ENCODE results near the gene VTI1A. TPM values are rescaled to one million over a fixed set of nuclear protein-coding genes. Genes with fewer than 3 reads are reported as not detected.

VTI1A gene
- total RNA-seq, 1 donor from 2014 or later, result 39.4 TPM

DNA sequence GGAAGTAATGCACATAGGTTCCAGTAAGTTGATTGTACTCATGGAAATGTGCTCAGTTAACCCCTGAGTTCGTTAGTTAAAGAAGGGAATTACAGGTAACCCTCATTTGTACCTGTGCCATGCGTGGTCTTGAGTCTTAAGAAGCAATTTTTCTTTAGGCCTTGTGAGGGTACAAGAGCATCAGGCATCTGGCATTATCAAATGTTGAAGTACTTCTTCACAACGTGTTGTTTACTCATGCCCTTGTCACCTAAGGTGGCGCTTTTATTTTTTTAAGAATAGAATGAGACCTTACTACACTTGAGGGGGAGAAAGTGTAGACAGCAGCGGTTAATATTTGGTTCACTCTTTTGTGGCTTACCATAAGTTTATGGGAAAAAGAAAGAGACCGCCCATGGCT is 167.1 kb downstream of the VTI1A start:
- H3K9me3 Mint-ChIP-seq (ENCODE audit: low read depth), result peaks cover 10% of the 10 kb centered on the region
- H3K4me3 Mint-ChIP-seq (ENCODE audit: low read depth), result no peak overlapping the region
- H3K36me3 Mint-ChIP-seq (ENCODE audit: insufficient read depth), result peaks cover 6% of the 10 kb centered on the region
- DNase-seq (ENCODE audit: low spot score, unreplicated experiment), result no peak
- H3K27ac Mint-ChIP-seq, result no peak overlapping the region
- H3K4me1 Mint-ChIP-seq (ENCODE audit: low read depth), result peaks cover 2% of the 10 kb centered on the region
- TF ChIP-seq, protein P1, sequence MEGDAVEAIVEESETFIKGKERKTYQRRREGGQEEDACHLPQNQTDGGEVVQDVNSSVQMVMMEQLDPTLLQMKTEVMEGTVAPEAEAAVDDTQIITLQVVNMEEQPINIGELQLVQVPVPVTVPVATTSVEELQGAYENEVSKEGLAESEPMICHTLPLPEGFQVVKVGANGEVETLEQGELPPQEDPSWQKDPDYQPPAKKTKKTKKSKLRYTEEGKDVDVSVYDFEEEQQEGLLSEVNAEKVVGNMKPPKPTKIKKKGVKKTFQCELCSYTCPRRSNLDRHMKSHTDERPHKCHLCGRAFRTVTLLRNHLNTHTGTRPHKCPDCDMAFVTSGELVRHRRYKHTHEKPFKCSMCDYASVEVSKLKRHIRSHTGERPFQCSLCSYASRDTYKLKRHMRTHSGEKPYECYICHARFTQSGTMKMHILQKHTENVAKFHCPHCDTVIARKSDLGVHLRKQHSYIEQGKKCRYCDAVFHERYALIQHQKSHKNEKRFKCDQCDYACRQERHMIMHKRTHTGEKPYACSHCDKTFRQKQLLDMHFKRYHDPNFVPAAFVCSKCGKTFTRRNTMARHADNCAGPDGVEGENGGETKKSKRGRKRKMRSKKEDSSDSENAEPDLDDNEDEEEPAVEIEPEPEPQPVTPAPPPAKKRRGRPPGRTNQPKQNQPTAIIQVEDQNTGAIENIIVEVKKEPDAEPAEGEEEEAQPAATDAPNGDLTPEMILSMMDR (IDR thresholded peaks at IDR 0.05; ENCODE audit: unreplicated experiment), result no peak
- no peaks in the 10 kb centered on the region for H3K27me3 Mint-ChIP-seq

DNA sequence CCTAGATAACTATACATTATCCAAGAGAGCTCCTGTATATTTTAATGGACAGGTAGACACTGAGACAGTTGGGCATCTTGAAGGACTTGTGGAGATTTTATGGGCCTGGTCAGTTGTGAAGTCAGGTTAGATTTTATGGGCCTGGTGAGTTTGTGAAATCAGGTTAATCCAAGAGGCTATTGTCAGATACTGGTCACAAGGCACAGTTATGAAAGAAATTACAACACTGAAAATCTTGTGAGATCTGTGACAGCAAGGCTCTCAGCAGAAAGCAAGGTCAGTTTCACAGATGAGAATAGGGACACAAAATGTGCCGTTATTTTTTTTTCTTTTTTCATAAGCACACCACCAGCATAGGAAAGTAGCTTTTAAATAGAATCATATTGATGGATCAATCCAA is 167.6 kb downstream of the VTI1A start:
- peaks cover 2% of the 10 kb centered on the region for H3K4me1 Mint-ChIP-seq (ENCODE audit: low read depth)
- H3K36me3 Mint-ChIP-seq (ENCODE audit: insufficient read depth), result peaks cover 6% of the 10 kb centered on the region
- H3K27ac Mint-ChIP-seq, result no peak overlapping the region
- no peaks in the 10 kb centered on the region for H3K27me3 Mint-ChIP-seq
- no peak overlapping the region for H3K4me3 Mint-ChIP-seq (ENCODE audit: low read depth)
- no peak for DNase-seq (ENCODE audit: low spot score, unreplicated experiment)
- H3K9me3 Mint-ChIP-seq (ENCODE audit: low read depth), result peaks cover 10% of the 10 kb centered on the region
- TF ChIP-seq, protein P1 (IDR thresholded peaks at IDR 0.05; ENCODE audit: unreplicated experiment), result no peak

DNA sequence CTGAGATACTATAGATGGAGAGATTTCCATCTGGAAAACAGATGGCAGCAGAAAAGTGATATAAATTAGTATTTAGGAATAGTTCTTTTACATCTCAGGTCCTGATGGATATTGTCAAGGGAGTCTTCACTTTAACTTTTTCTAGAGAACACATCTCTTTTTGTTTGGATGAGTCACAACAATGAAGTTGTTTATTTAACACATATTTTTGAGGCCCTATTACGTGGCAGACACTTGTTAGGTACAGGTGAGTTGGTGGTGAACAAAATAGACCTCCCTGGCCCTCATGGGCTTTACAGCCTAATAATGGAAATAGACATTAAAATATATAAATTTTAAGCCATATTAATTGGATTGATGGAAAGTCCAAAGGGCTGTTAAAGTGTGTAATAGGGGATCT is 168.3 kb downstream of the VTI1A start:
- Mint-ChIP-seq H3K27ac (no peak overlapping the region), H3K27me3 (no peaks in the 10 kb centered on the region)
- TF ChIP-seq, protein P1 (IDR thresholded peaks at IDR 0.05; ENCODE audit: unreplicated experiment), result no peak

DNA sequence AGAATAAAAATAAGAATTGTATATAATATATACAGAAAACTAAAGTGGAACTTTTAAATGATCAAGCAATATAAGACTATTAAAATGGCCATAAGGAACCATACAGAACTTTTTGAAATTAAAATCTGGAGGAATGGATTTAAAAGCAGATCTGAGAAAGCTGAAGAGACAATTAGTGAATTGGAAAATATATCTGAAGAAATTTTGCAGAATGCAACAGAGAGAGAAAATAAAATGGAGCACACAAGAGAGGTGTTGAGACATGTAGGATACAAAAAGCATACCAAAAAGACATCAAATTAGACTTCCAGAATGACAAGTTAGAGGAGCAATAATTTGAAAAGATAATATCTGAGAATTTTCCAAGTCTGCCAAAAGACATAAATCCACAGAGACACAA is 169.6 kb downstream of the VTI1A start:
- TF ChIP-seq, protein P1 (IDR thresholded peaks at IDR 0.05; ENCODE audit: unreplicated experiment), result no peak
- H3K27ac Mint-ChIP-seq, result no peak overlapping the region
- H3K4me1 Mint-ChIP-seq (ENCODE audit: low read depth), result no peaks in the 10 kb centered on the region
- H3K36me3 Mint-ChIP-seq (ENCODE audit: insufficient read depth), result peaks cover 7% of the 10 kb centered on the region
- peaks cover 6% of the 10 kb centered on the region for H3K9me3 Mint-ChIP-seq (ENCODE audit: low read depth)
- H3K4me3 Mint-ChIP-seq (ENCODE audit: low read depth), result no peak overlapping the region
- no peak for DNase-seq (ENCODE audit: low spot score, unreplicated experiment)
- H3K27me3 Mint-ChIP-seq, result no peaks in the 10 kb centered on the region

More for the DNA sequence above, 168.3 kb downstream of the VTI1A start:
- peaks cover 7% of the 10 kb centered on the region for H3K36me3 Mint-ChIP-seq (ENCODE audit: insufficient read depth)
- DNase-seq (ENCODE audit: low spot score, unreplicated experiment), result no peak
- H3K4me3 Mint-ChIP-seq (ENCODE audit: low read depth), result no peak overlapping the region
- H3K9me3 Mint-ChIP-seq (ENCODE audit: low read depth), result peaks cover 10% of the 10 kb centered on the region
- H3K4me1 Mint-ChIP-seq (ENCODE audit: low read depth), result peaks cover 2% of the 10 kb centered on the region

DNA sequence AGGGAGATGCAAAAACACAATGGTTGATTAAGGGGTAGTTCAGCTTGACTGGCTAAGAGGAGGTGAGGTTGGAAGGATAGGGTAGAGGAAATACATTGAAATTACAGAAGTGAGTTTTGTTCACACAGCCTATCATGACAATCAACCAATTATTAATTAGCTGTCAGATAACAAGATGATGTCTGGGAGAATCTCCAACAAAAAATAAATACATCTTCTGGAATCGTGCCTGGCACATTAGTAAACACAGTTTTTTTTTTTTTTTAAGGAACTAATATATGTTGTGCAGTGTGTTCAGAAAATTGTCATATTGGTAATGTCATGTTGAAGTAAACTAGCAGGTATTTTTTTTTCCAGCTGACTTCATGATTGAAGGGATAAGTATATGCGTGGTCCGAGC is 171.8 kb downstream of the VTI1A start:
- Mint-ChIP-seq H3K4me3 (ENCODE audit: low read depth) (no peak overlapping the region), H3K27me3 (no peaks in the 10 kb centered on the region), H3K27ac (no peak overlapping the region), H3K36me3 (ENCODE audit: insufficient read depth) (peaks cover 7% of the 10 kb centered on the region), H3K9me3 (ENCODE audit: low read depth) (peaks cover 6% of the 10 kb centered on the region), H3K4me1 (ENCODE audit: low read depth) (peaks cover 8% of the 10 kb centered on the region)
- TF ChIP-seq, protein P1 (IDR thresholded peaks at IDR 0.05; ENCODE audit: unreplicated experiment), result no peak
- no peak for DNase-seq (ENCODE audit: low spot score, unreplicated experiment)
